Upper lobe of right lung (tissue), 1 donor: ENCODE results near the gene C2CD4C. TPM values are rescaled to one million over a fixed set of nuclear protein-coding genes. Genes with fewer than 3 reads are reported as not detected.

Source experiments
- ATAC-seq: fragments of 200-7000 bp; cut with Tn5 transposase; one replicate; pipeline ENCODE4 v1.9.1; 2020; ENCODE audit warnings: mild to moderate bottlenecking, moderate library complexity
- DNase-seq: peaks from one replicate; pipeline ENCODE4 v3.0.0-alpha.2; 2020
- H3K27ac ChIP-seq: fragments of 200-600 bp; one replicate; pipeline ENCODE4 v1.8.0; 2022
- H3K27me3 ChIP-seq: fragments of 200-600 bp; one replicate; pipeline ENCODE4 v1.8.0; 2022; ENCODE audit warnings: mild to moderate bottlenecking
- H3K36me3 ChIP-seq: fragments of 200-600 bp; one replicate; pipeline ENCODE4 v1.8.0; 2022
- H3K4me1 ChIP-seq: fragments of 200-600 bp; one replicate; pipeline ENCODE4 v1.8.0; 2022
- H3K4me3 ChIP-seq: fragments of 200-600 bp; one replicate; pipeline ENCODE4 v1.8.0; 2022; ENCODE audit warnings: mild to moderate bottlenecking
- H3K9me3 ChIP-seq: fragments of 200-600 bp; one replicate; pipeline ENCODE4 v1.8.0; 2022
- intact Hi-C: fragments of 100-400 bp; cut with DNase I; formaldehyde crosslinking; loops from one replicate; pipeline ENCODE4 v1.11.0; 2022
- total RNA-seq: library from RNA; stranded (reverse); fragmentation: NEBNext Ultra II Directional; extraction: Animal tissue kit (Norgen Biotek cat#: 25700); gene quantifications from one replicate; pipeline ENCODE4 v1.2.1, GENCODE V29; 2021
- TF ChIP-seq, protein P1 (sequence below): fragments of 200-600 bp; IDR thresholded peaks from one replicate; pipeline ENCODE4 v1.8.0; 2022; ENCODE audit warnings: antibody characterized with exemption
- donor health status: DM: no; HTN: yes; CAD: no; lungs with severe emphysema.

Gene C2CD4C
- total RNA-seq, 1 donor from 2014 or later = 2.6 TPM

- intact Hi-C loops = no loop called here
- ATAC-seq = peak; percentile 29
- Histone ChIP-seq H3K27ac (no peak overlapping the region), H3K4me3 (no peak overlapping the region), H3K36me3 (no peaks in the 10 kb centered on the region), H3K27me3 (peaks cover 5% of the 10 kb centered on the region), H3K4me1 (no peaks in the 10 kb centered on the region), H3K9me3 (no peaks in the 10 kb centered on the region)
- DNase-seq = peak; percentile 64
- TF ChIP-seq, protein P1, sequence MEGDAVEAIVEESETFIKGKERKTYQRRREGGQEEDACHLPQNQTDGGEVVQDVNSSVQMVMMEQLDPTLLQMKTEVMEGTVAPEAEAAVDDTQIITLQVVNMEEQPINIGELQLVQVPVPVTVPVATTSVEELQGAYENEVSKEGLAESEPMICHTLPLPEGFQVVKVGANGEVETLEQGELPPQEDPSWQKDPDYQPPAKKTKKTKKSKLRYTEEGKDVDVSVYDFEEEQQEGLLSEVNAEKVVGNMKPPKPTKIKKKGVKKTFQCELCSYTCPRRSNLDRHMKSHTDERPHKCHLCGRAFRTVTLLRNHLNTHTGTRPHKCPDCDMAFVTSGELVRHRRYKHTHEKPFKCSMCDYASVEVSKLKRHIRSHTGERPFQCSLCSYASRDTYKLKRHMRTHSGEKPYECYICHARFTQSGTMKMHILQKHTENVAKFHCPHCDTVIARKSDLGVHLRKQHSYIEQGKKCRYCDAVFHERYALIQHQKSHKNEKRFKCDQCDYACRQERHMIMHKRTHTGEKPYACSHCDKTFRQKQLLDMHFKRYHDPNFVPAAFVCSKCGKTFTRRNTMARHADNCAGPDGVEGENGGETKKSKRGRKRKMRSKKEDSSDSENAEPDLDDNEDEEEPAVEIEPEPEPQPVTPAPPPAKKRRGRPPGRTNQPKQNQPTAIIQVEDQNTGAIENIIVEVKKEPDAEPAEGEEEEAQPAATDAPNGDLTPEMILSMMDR = peak; percentile 7
Measured at GRCh38 chr19:373391-374182, 35.4 kb downstream of the C2CD4C start.

GRCh38 chr19:372306-372890 lies 36.5 kb downstream of the C2CD4C start:
- DNase-seq = peak; percentile 62
- intact Hi-C loops = no loop called here
- Histone ChIP-seq H3K27me3 (peaks cover 5% of the 10 kb centered on the region), H3K4me1 (no peaks in the 10 kb centered on the region), H3K36me3 (no peaks in the 10 kb centered on the region), H3K4me3 (no peak overlapping the region), H3K27ac (no peak overlapping the region), H3K9me3 (no peaks in the 10 kb centered on the region)
- TF ChIP-seq, protein P1 = no peak
- ATAC-seq = peak; percentile 21

GRCh38 chr19:371501-372168 lies 37.3 kb downstream of the C2CD4C start:
- intact Hi-C loops = no loop called here
- Histone ChIP-seq H3K36me3 (no peaks in the 10 kb centered on the region), H3K27ac (no peak overlapping the region), H3K4me1 (no peaks in the 10 kb centered on the region), H3K9me3 (no peaks in the 10 kb centered on the region), H3K4me3 (no peak overlapping the region), H3K27me3 (peaks cover 5% of the 10 kb centered on the region)
- TF ChIP-seq, protein P1 = no peak
- DNase-seq (no peak), ATAC-seq (no peak)

- peaks cover 5% of the 10 kb centered on the region for H3K27me3 ChIP-seq
- DNase-seq = no peak
- intact Hi-C loops = no loop called here
- H3K9me3 ChIP-seq = no peaks in the 10 kb centered on the region
- H3K4me3 ChIP-seq = no peak overlapping the region
- H3K36me3 ChIP-seq = no peaks in the 10 kb centered on the region
- TF ChIP-seq, protein P1 = no peak
- no peak overlapping the region for H3K27ac ChIP-seq
- H3K4me1 ChIP-seq = no peaks in the 10 kb centered on the region
- no peak for ATAC-seq
Measured at GRCh38 chr19:370641-371330, 38.2 kb downstream of the C2CD4C start.

DNA sequence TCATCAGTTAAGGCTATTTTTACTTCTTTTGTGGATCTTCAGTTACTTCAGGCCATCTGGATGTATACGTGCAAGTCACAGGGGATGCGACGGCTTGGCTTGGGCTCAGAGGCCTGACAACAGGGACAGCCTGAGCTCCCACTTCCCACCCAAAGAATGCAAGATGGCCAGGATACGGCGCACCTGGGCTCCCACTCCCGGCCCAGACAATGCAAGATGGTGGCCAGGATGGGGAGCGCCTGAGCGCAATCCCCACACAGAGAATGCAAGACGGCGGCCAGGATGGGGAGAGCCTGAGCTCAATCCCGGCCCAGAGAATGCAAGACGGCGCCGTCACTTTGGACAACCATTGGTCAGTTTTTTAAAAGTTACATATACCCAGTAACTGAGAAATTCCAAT lies 39.1 kb downstream of the C2CD4C start:
- ATAC-seq = no peak

More for the DNA sequence above, 39.1 kb downstream of the C2CD4C start:
- Histone ChIP-seq H3K36me3 (no peaks in the 10 kb centered on the region), H3K27me3 (peaks cover 10% of the 10 kb centered on the region), H3K9me3 (no peaks in the 10 kb centered on the region), H3K27ac (no peak overlapping the region), H3K4me3 (no peak overlapping the region), H3K4me1 (no peaks in the 10 kb centered on the region)
- TF ChIP-seq, protein P1 = no peak
- intact Hi-C loops = no loop called here
- DNase-seq = no peak
